Retina (tissue), 1 donor: ENCODE results near the gene IRX4.
A peak's percentile ranks its signal among the peaks of the same experiment; 100 is the strongest.

Experiments
- DNase-seq: peaks from one replicate; pipeline ENCODE4 v3.0.0-alpha.2; 2016

IRX4 gene

GRCh38 chr5:1882337-1883119, at the start of gene IRX4:
IRX4 (minus strand) TSS chr5:1882925; CDS start chr5:1882647, 278 bp downstream.
- DNase-seq, result peak; percentile 68

GRCh38 chr5:1931604-1932231, 49.0 kb upstream of the IRX4 start:
- DNase-seq, result no peak

DNA sequence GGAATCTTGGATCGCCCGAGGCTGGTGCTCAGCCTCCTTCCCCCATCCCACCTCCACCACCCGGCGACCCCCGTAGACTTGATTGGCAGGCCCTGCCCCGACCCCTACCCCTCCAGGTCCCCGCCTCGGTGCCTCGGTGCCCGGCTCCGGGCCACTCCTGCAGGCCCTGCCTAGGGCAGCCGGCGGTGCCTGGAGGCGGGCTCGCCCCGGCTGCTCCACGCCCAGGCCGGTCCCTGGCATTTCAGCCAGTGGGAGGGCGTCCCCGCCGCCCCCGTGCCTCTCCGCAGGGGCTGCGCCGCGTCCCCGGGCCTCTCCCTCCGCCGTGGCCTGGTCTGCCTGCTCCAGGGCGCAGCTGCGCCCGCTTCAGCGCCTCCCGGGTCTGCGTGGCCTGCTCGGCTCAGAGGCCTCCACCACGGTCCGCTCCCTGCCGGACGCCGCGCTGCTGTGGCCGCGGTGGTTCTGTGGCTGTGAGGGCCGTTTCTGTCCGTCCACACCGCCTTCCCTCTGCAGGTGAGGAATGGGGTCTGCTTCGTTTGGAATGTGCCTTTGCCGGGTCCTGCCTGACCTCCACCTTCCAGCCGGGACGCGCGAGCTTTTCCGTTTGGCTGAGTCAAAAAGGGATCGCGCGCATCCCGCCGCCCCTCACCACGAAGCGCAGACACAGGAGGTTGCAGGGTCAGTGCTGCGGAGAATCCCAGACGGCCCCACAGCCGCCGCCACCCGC, 48.3 kb upstream of the IRX4 start:
- peak; percentile 87 for DNase-seq

GRCh38 chr5:1930501-1930879, 47.8 kb upstream of the IRX4 start:
- DNase-seq, result no peak

DNA sequence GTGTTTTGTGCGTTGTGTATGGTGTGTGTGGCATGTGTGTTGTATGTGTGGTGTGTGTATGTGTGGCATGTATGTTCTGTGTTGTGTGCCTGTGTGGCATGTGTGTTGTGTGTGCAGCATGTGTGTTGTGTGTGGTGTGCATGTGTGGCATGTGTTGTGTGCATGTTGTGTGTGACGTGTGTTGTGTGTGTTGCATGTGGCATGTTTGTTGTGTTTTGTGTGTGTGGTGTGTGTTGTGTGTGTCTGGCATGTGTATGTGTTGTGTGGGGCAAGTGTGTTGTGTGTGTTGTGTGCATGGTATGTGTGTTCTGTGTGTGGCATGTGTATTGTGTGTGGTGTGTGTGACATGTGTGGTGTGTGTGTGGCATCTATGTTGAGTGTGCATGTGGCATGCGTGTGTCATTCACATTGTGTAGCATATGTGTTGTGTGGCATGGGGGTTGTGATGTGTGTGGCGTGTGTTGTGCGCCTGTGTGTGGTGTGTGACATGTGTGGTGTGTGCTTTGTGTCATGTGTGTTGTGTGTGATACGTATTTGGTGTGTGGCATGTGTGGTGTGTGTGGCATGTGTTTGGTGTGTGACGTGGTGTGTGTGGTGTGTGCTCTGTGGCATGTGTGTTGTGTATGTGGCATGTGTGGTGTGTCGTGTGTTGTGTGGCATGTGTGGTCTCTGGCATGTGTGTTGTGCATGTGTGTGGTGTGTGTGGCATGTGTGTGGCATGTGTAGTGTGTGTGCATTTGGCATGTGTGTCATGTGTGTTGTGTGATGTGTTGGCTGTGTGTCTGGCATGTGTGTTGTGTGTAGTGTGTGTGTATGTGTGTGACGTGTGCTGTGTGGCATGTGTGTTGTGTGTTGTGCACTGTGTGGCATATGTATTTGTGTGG, 46.6 kb upstream of the IRX4 start:
- DNase-seq, result no peak

DNA sequence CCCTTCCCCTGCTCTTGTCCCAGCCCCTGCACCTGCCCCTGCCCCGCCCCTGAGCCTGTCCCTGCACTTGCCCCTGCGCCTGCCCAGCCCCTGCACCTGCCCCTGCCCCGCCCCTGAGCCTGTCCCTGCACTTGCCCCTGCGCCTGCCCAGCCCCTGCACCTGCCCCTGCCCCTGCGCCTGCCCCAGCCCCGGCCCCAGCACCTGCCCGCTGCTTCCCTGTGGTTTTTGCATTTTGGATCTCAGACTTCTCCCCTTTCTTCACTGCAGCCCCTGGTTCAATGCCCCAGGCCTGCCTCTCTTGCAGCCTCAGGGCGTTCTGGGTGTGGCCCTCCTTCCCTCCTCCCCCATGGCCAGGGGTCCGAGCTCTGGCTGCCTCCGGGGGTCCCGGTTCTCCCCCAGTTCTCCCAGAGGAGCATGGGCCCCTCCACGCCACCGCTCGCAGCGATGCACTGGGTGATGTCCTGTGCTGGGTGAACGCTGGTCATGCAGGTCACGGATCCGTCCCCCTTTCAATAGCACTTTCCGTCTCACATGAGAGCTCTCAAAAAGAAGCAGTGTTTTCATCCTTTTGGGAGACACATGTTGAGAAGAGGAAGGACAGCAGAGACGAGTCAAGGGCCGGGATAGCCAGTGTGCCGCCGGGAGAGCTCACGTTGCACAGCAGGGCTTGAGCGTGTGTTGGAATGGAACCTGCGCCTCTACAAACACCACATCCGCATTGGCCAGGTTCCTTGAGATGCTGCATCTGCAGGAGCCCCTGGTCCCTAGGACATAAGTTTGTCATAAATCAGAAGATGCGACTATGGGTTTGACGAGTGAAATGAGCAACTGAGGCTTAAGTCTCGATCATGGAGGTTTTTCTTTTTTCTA, 44.0 kb upstream of the IRX4 start:
- no peak for DNase-seq

- no peak for DNase-seq
These were observed 43.3 kb upstream of the IRX4 start for GRCh38 chr5:1926071-1926440.

- DNase-seq, result no peak
These were observed 42.7 kb upstream of the IRX4 start for GRCh38 chr5:1925111-1926070.

- DNase-seq, result no peak
These were observed 41.0 kb upstream of the IRX4 start for GRCh38 chr5:1923766-1924165.

- no peak for DNase-seq
These were observed 40.6 kb upstream of the IRX4 start for GRCh38 chr5:1923341-1923740.

DNA sequence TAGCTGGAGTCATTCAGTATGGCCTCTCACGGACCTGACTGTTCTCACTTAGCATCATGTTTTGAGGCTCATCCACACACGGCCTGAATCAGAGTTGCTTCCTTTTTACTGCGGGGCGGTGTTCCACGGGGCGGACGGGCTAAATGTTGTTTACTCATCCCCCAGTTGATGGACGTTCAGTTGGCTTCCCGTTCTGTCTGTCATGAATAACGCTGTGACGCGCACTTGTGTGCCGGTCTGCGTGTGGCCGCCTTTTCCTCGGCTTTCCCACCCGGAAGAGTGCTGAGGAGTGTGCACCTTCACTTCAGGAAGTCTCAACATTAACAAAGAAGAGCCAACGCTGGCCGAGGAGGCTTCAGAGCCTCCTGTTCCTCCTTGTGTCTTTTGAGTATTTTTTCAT, 39.0 kb upstream of the IRX4 start:
- no peak for DNase-seq

DNA sequence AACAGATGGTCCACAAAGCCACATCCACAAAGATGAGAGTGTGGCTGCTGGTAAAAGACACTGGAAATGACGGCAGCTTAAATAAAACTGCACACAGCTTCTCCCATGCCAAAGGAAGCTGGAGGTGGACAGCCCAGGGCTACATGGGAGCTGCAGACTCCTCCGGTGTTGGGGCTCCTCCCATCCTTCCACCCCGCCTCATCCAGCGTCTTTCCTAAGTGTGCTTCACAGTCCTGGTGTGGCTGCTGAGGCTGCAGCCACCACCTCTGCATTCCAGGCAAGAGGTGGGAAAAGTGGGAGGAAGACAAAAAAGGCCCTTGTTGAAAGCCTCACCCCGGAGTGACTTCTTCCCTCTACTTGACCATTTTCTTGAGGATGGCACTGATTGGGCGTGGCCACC, 37.0 kb upstream of the IRX4 start:
- no peak for DNase-seq

GRCh38 chr5:1919209-1919566, 36.5 kb upstream of the IRX4 start:
- DNase-seq, result no peak

DNA sequence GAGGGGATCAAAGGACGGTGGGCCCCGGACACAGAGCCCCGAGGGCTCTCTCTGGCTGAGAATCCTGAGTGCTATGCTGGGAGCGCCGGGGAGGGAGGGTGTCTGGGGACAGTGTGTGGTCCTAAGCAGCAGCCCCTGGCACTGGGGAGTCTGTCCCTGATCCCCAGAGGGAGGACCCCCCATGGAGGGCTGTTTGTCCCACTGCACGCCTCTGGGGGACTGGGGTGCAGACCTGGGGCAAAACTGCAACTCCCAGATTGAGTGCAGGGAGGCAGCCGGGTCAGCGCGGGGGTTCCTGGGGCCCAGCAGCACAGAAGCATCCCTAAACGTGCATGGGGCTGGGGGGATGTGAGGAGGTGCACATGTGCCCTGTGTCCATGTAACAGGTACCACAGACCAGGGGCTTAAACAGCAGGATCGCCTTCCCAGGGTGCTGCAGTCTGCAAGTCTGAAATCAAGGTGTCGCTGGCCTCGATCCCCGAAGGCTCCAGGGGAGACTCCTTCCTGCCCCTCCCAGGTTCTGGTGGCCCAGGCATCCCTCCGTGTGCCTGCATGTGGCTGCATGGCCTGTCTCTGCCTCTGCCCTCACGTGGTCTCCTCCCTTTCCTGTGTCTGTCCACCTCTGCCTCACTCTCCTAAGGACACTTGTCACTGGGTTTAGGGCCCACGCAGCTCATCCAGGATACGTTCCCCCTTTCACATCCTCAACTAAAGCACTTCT, 35.9 kb upstream of the IRX4 start:
- no peak for DNase-seq

DNA sequence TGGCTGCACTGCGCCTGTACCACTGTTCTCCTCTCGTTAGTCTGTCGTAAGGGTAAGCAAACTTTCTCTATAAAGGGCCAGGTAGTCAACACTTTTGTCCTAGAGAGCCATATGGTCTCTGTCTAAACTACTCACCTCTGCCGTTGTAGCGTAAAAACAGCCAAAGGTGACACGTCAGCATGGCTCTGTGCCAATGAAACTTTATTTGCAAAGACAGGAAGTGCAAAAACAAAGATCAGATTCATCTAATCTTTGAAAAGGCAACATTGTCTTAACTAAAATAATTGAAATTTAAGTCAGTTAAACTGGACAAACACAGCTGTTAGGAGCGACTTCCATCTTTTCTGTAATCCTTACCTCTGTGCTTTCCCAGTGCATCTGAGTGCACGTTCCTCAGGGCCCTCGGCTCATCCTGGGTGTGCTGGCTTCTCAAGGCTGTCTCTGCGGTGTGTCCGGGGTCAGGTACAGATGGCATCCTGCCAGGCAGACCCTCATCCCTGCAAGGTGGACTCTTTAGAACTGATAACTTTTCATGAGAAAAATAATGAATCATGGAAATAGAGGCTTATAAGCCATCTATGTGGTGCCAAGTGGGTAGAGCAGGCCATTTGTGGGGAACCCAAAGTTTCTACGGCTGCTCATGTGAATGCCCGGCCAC, 35.2 kb upstream of the IRX4 start:
- no peak for DNase-seq

DNA sequence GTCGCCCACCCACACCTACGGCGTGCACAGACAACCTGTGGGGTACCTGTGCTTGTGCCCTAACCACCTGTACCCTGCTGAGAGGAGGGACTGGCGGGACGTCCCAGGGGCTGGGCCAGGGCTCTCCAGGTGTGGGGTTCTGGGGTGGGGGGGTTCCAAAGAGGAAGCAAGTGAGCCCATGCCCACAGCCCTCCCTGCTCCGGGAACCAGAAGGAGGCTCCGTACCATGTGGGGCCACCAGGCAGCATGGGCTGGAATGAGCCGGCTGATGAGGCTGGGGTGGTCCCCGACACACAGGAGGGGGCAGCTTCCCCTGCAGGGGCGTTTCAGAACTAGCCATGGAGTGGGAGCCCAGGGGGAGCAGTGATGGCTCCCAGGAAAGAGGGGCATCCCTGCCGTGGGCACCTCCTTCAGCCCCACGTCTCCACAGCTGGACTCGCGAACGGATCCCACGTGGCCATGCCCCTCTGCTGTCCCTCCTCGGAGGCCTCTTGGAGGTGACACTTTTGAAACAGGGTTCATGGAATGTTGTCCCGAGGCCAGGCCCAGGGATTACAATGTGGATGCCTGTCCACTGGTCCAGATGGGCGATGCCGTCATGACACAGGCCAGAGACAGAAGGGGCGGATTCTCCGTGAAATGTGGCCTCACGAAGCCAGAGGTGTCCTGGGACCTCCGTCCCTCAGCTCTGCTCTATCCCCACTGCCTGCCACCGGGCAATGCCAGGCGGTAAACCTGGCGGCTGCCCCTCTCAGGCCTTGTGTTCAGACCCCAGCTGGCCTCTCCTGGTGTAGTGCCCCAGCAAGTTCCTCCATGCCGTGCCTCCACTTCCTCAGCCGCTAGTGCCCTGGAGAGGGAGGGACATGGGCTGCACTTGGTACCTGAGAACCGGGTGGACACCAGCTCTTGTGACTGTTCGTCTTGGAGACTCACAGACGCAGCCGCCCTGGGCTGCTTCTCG, 33.6 kb upstream of the IRX4 start:
- DNase-seq, result no peak

DNA sequence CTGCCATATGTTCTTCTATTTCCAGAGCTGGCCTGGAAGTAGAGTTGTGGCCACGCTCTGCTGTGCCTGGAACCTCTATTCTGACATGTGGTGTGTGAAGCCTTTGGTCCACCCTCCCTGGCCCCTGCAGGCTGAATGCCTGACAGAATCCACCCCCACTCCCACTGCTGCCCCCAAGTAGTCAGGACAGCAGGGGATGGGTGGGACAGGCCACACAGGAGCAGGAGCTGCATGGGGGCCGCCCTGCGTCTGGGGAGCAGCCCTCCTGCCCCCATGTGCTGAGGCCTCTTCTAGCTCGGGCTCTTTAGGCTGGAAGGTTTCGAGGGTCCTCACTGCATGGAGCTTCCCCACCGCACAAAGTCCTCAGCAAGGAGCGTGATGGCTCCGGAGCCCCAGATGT, 32.6 kb upstream of the IRX4 start:
- DNase-seq, result no peak

DNA sequence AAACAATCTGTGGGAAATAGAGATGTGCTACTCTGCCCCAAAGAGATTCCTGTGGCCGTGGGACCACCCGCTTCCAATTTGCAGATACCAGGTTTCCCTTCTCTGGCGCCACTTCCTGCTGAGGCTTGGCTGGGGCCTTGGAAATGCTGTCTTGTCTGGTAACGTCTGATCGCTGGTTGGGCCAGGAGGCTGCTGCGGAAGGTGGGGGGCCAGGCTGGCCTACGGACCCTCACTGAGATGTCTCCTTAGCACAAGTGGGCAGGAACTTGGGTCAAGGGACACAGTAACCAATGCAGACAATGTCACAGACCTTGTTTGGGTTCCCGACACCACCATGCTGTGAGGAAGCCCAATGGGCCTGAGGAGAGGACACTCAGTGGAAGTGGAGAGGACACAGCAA, 31.7 kb upstream of the IRX4 start:
- no peak for DNase-seq
